WERI-Rb-1 (cell line): ENCODE data around the gene PRKAB1.
A peak's percentile ranks its signal among the peaks of the same experiment; 100 is the strongest.

Source experiments
- DNase-seq: peaks from one replicate; pipeline ENCODE4 v3.0.0-alpha.2; 2020
- H3K27ac ChIP-seq: fragments of 250-450 bp; sonication (Bioruptor Pico); 2 replicates; pipeline ENCODE4 v1.5.1; 2020; ENCODE audit warnings: mild to moderate bottlenecking, moderate library complexity
- H3K27me3 ChIP-seq: fragments of 250-450 bp; sonication (Bioruptor Pico); 2 replicates; pipeline ENCODE4 v1.5.1; 2021; ENCODE audit warnings: mild to moderate bottlenecking, low read depth, moderate library complexity; ENCODE audit not compliant: insufficient read depth, severe bottlenecking
- H3K36me3 ChIP-seq: fragments of 250-450 bp; sonication (Bioruptor Pico); 2 replicates; pipeline ENCODE4 v1.5.1; 2020; ENCODE audit warnings: mild to moderate bottlenecking, moderate library complexity
- H3K4me3 ChIP-seq: 2 replicates; pipeline ENCODE4 v1.5.1; 2011; ENCODE audit warnings: low read depth, mild to moderate bottlenecking, control low read depth, low read length
- H3K9me3 ChIP-seq: fragments of 250-450 bp; sonication (Bioruptor Pico); 2 replicates; pipeline ENCODE4 v1.5.1; 2021; ENCODE audit warnings: mild to moderate bottlenecking, moderate library complexity; ENCODE audit not compliant: severe bottlenecking
- TF ChIP-seq, protein P1 (sequence below): IDR thresholded peaks from 2 replicates; pipeline ENCODE4 v1.5.1; 2011; ENCODE audit warnings: low read depth, mild to moderate bottlenecking, control low read depth, inconsistent platforms, low read length

PRKAB1 gene

DNA sequence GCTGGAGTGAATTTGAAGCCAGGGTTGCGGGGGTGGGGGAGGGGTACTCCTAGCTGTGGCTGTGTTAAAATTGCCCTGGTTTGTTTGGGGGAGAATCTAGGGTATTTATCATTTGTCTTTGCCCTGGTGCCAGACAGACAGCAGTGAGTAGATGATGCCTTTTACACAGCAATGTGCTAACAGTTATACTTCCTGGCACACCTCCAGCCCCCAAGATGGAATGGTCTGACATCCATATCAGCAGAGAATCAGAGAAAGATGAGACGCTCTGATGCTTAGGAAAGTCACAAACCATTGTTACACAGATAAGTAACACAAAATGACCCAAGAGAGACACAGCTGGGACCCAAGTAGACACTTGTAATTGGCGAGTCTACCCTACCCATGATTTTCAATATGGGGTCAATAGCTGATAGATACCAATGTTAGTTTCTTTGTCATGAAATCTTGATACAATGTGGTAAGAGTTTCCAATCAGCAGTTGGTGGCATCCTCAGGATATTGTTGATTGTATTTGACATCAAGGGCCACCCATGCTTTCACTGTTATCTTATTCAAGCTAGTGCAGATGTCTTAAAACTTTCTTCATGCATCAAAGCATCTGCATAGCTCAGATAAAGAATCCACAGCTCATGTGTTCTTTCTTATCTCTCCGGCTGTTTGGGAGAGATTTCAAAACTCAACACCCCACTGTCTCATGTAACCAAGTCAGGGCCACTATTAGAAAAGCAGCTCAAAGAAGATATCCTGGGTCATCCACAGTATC lies 2.6 kb upstream of the PRKAB1 start:
- no peaks in the 10 kb centered on the region for H3K9me3 ChIP-seq
- no peaks in the 10 kb centered on the region for H3K27me3 ChIP-seq
- H3K27ac ChIP-seq = no peak overlapping the region
- no peak for DNase-seq
- TF ChIP-seq, protein P1, sequence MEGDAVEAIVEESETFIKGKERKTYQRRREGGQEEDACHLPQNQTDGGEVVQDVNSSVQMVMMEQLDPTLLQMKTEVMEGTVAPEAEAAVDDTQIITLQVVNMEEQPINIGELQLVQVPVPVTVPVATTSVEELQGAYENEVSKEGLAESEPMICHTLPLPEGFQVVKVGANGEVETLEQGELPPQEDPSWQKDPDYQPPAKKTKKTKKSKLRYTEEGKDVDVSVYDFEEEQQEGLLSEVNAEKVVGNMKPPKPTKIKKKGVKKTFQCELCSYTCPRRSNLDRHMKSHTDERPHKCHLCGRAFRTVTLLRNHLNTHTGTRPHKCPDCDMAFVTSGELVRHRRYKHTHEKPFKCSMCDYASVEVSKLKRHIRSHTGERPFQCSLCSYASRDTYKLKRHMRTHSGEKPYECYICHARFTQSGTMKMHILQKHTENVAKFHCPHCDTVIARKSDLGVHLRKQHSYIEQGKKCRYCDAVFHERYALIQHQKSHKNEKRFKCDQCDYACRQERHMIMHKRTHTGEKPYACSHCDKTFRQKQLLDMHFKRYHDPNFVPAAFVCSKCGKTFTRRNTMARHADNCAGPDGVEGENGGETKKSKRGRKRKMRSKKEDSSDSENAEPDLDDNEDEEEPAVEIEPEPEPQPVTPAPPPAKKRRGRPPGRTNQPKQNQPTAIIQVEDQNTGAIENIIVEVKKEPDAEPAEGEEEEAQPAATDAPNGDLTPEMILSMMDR = no peak
- H3K36me3 ChIP-seq = peaks cover 14% of the 10 kb centered on the region
- H3K4me3 ChIP-seq = no peak overlapping the region

GRCh38 chr12:119666226-119666795 lies 1.6 kb upstream of the PRKAB1 start:
- DNase-seq = no peak
- Histone ChIP-seq H3K27ac (no peak overlapping the region), H3K4me3 (no peak overlapping the region), H3K27me3 (no peaks in the 10 kb centered on the region), H3K36me3 (peaks cover 23% of the 10 kb centered on the region), H3K9me3 (no peaks in the 10 kb centered on the region)
- TF ChIP-seq, protein P1 = no peak

DNA sequence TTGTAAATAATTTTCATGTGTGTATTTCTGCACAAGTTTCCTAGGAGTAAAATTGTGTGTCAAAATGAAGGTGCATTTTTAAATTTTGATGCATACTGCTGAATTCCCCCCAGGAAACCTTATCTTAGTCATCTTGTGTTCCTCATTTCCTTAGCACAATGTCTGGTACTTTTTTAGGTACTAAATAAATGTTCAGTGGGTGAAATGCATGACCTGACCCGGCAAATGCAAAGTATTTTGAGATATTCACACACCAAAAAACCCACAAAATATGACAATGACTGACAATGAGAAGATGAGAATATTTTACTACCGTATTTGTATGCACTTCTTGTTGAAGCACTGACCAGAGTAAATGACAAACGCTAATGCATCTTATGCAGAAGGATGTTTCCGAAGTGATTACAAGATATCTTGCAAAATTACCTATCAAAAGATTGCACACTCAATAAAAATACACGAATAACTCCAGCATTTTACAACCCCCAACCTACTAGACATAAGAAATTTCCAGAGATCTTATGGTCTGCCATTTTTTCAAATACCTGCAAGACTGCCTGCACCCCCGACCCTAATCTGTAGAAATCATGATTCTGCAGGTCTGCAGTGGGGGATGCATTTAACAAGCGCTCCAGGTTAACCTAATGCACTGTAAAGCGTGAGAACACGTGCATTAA lies 895 bp upstream of the PRKAB1 start:
- no peak for DNase-seq
- TF ChIP-seq, protein P1 = no peak
- H3K4me3 ChIP-seq = peak overlapping the region; percentile 60
- H3K36me3 ChIP-seq = peaks cover 31% of the 10 kb centered on the region
- no peaks in the 10 kb centered on the region for H3K27me3 ChIP-seq
- H3K27ac ChIP-seq = peak overlapping the region; percentile 48
- no peaks in the 10 kb centered on the region for H3K9me3 ChIP-seq

DNA sequence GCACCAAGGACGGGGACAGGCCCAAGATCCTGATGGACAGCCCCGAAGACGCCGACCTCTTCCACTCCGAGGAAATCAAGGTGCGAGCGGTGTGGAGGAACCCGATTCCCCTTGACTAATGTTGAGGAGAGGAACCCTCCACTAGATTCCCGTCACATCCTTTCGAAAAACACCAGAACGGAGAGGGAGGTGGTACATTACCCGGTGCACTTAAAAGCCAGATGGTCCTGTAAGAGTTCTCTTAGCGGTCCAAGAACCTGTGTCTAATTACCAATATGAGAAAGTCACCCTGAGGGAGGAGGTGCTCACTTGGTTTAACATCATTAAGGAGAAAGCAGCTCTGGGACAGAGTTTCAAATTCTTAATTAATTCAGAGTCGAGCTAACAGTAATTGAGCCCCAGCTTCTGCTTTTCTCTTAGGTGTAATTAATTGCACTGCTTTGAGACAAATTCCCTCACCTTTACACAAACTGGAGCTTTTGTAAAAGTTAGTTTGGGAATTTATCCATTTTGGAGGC lies 450 bp downstream of the PRKAB1 start:
- no peaks in the 10 kb centered on the region for H3K27me3 ChIP-seq
- H3K9me3 ChIP-seq = no peaks in the 10 kb centered on the region
- no peak for DNase-seq
- TF ChIP-seq, protein P1 = no peak
- H3K36me3 ChIP-seq = peaks cover 44% of the 10 kb centered on the region
- H3K4me3 ChIP-seq = peak overlapping the region; percentile 92
- peak overlapping the region; percentile 92 for H3K27ac ChIP-seq

DNA sequence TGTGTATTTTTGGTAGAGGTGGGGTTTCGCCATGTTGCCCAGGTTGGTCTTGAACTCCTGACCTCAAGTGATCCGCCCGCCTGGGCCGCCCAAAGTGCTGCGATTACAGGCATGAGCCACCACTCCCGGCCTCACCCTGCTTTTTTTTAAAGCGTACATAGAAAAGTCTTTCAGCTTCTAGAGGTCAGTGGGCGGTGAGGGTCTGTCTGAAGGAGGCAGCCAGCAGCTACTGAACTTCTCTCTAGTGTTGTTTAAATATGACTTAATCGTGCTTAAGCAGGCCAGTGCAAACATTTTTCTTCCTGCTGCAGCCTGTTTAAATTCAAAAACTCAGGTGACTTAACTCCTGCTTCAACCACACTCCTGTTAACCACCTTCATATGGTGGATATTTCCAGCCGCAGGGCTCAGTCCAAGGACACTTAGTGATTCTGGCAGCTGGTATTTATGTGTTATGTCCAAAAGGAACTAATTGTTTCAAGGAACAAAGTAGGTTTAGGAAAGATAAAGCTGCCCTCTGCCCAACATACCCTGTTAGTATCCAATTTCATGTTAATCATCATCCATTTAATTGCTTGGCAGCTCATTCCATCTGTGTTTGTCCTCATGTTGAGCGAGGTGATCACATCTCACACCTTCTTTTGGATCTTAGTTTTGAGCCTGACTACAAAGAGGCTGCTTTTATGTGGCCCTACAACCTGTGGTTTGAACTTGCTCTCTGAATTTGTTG lies 2.0 kb downstream of the PRKAB1 start:
- peak overlapping the region; percentile 11; the same call in 1 of the 2 replicates for H3K27ac ChIP-seq
- no peaks in the 10 kb centered on the region for H3K9me3 ChIP-seq
- DNase-seq = no peak
- H3K36me3 ChIP-seq = peaks cover 59% of the 10 kb centered on the region
- TF ChIP-seq, protein P1 = no peak
- no peak overlapping the region for H3K4me3 ChIP-seq
- H3K27me3 ChIP-seq = no peaks in the 10 kb centered on the region
